SK-N-SH (cell line): Measurements from ENCODE around the gene ATP8B1. TPM values are rescaled to one million over a fixed set of nuclear protein-coding genes. Genes with fewer than 3 reads are reported as not detected.

Experiments used
- CTCF ChIA-PET: fragments of 300-600, 350-600 bp; formaldehyde crosslinking; extraction: SDS; loops from one replicate; lab custom pipeline; 2021; lab: Yijun Ruan, JAX
- POLR2A ChIA-PET: fragments of 350-600 bp; sonication (Branson Sonifier 250); formaldehyde crosslinking; extraction: SDS; loops from one replicate; lab custom pipeline; 2020; ENCODE audit warnings: antibody characterized with exemption, inconsistent platforms; lab: Yijun Ruan, JAX
- DNase-seq: peaks from one replicate; pipeline ENCODE4 v3.0.0; 2012
- H2AFZ ChIP-seq: fragments of 200-600 bp; sonication (generic); 2 replicates; pipeline ENCODE4 v1.8.1; 2016; ENCODE audit warnings: antibody characterized with exemption, mild to moderate bottlenecking, low read depth
- H3F3A ChIP-seq: fragments of 200-600 bp; sonication (generic); replicated peaks from 2 replicates; pipeline ENCODE3; 2016; ENCODE audit warnings: antibody characterized with exemption, mild to moderate bottlenecking; ENCODE audit not compliant: insufficient read depth
- H3K27ac ChIP-seq, 2 experiments: fragments of 200-500 bp in 1 of 2; fragments of 200-600 bp in 1 of 2; sonication (Bioruptor generic) in 1 of 2; sonication (generic), shearing (Covaris generic) in 1 of 2; 2 replicates each; pipeline versions ENCODE4 v1.5.1 to v1.6.1; 2014 to 2016; ENCODE audit warnings: low read depth in 2 of 2, inconsistent platforms in 1 of 2, low read length in 1 of 2, mild to moderate bottlenecking in 1 of 2, mixed read lengths in 1 of 2
- H3K27me3 ChIP-seq: fragments of 200-600 bp; sonication (generic), shearing (Covaris generic); 2 replicates; pipeline ENCODE4 v1.6.1; 2016; ENCODE audit warnings: mixed run types; ENCODE audit not compliant: insufficient read depth
- H3K36me3 ChIP-seq, 2 experiments: fragments of 200-500 bp in 1 of 2; fragments of 200-600 bp in 1 of 2; sonication (Bioruptor generic) in 1 of 2; sonication (generic) in 1 of 2; replicated peaks in 1 of 2; 2 replicates each; pipeline versions ENCODE3 to v1.5.1; 2014 to 2016; ENCODE audit warnings: low read length in 1 of 2, mild to moderate bottlenecking in 1 of 2; ENCODE audit not compliant: insufficient read depth in 2 of 2, control insufficient read depth in 1 of 2
- H3K4me1 ChIP-seq, 2 experiments: fragments of 200-500 bp in 1 of 2; fragments of 200-600 bp in 1 of 2; sonication (Bioruptor generic) in 1 of 2; sonication (generic), shearing (Covaris generic) in 1 of 2; 2 replicates each; pipeline versions ENCODE4 v1.5.1 to v1.6.1; 2014 to 2016; ENCODE audit warnings: low read depth in 1 of 2, low read length in 1 of 2, mixed run types in 1 of 2; ENCODE audit not compliant: insufficient read depth in 2 of 2, control insufficient read depth in 1 of 2
- H3K4me2 ChIP-seq: fragments of 200-600 bp; sonication (generic), shearing (Covaris generic); 2 replicates; pipeline ENCODE4 v1.6.1; 2017; ENCODE audit warnings: mixed run types
- H3K4me3 ChIP-seq, 2 experiments: fragments of 200-500 bp in 1 of 2; fragments of 200-600 bp in 1 of 2; sonication (Bioruptor generic) in 1 of 2; sonication (generic), shearing (Covaris generic) in 1 of 2; 2 replicates each; pipeline versions ENCODE4 v1.5.1 to v1.8.1; 2014 to 2016; ENCODE audit warnings: low read depth in 2 of 2, inconsistent platforms in 1 of 2, low read length in 1 of 2, mild to moderate bottlenecking in 1 of 2, mixed read lengths in 1 of 2, moderate library complexity in 1 of 2
- H3K79me2 ChIP-seq: fragments of 200-600 bp; sonication (generic); 2 replicates; pipeline ENCODE4 v1.8.1; 2017; ENCODE audit warnings: mild to moderate bottlenecking; ENCODE audit not compliant: insufficient read depth
- H3K9ac ChIP-seq: fragments of 200-600 bp; sonication (generic); 2 replicates; pipeline ENCODE4 v1.6.1; 2017; ENCODE audit warnings: mixed run types
- H3K9me2 ChIP-seq: fragments of 200-600 bp; sonication (generic); 2 replicates; pipeline ENCODE4 v1.6.1; 2017; ENCODE audit warnings: mixed run types
- H3K9me3 ChIP-seq: fragments of 200-600 bp; sonication (generic); 2 replicates; pipeline ENCODE4 v1.6.1; 2017; ENCODE audit warnings: mixed run types, mild to moderate bottlenecking, moderate library complexity
- H4K20me1 ChIP-seq: fragments of 200-600 bp; sonication (generic); 2 replicates; pipeline ENCODE4 v1.6.1; 2017; ENCODE audit warnings: mild to moderate bottlenecking, mixed run types; ENCODE audit not compliant: insufficient read depth
- ELF1 ChIP-seq: IDR thresholded peaks from 2 replicates; pipeline ENCODE4 v1.4.0; 2012
- EZH2phosphoT487 ChIP-seq: fragments of 200-600 bp; sonication (generic); IDR thresholded peaks from 2 replicates; pipeline ENCODE4 v1.6.1; 2017; ENCODE audit warnings: low read depth, mixed run types, mild to moderate bottlenecking, antibody characterized with exemption, moderate library complexity, borderline replicate concordance
- FOSL2 ChIP-seq: IDR thresholded peaks from 2 replicates; pipeline ENCODE4 v1.4.0; 2012; ENCODE audit warnings: low read depth, mild to moderate bottlenecking, moderate library complexity, borderline replicate concordance
- FOXJ3 ChIP-seq: sonication (generic); formaldehyde crosslinking; IDR thresholded peaks from 2 replicates; pipeline ENCODE4 v1.5.1; 2020; ENCODE audit warnings: mild to moderate bottlenecking, missing genetic modification reagents
- FOXM1 ChIP-seq: IDR thresholded peaks from 2 replicates; pipeline ENCODE4 v1.4.0; 2012; ENCODE audit warnings: low read depth, mild to moderate bottlenecking
- GATA2 ChIP-seq: sonication (generic); formaldehyde crosslinking; IDR thresholded peaks from 2 replicates; pipeline ENCODE4 v1.5.0; 2020; ENCODE audit warnings: mild to moderate bottlenecking, missing genetic modification reagents
- JUND ChIP-seq: IDR thresholded peaks from 2 replicates; pipeline ENCODE4 v1.4.0; 2012
- POLR2AphosphoS5 ChIP-seq: IDR thresholded peaks from 2 replicates; pipeline ENCODE4 v1.6.1; 2012; ENCODE audit warnings: low read depth, low read length
- RFX5 ChIP-seq: IDR thresholded peaks from 2 replicates; pipeline ENCODE4 v1.6.1; 2012; ENCODE audit warnings: mild to moderate bottlenecking, improper control_type of control experiment, low read length
- TAF1 ChIP-seq: IDR thresholded peaks from 2 replicates; pipeline ENCODE4 v1.6.1; 2012; ENCODE audit warnings: low read depth, mild to moderate bottlenecking, low read length, moderate library complexity, borderline replicate concordance
- TCF12 ChIP-seq: IDR thresholded peaks from 2 replicates; pipeline ENCODE4 v1.4.0; 2012
- TEAD4 ChIP-seq: IDR thresholded peaks from 2 replicates; pipeline ENCODE4 v1.4.0; 2012; ENCODE audit warnings: mild to moderate bottlenecking, borderline replicate concordance; ENCODE audit not compliant: insufficient read depth
- YY1 ChIP-seq: IDR thresholded peaks from 2 replicates; pipeline ENCODE4 v1.4.0; 2012; ENCODE audit warnings: low read depth, mild to moderate bottlenecking
- WGBS: methylation state at CpG from one replicate; pipeline ENCODE4 v1.1.6; 2017; ENCODE audit warnings: low lambda C conversion rate; 5-methylcytosine and 5-hydroxymethylcytosine counted together
- polyA plus RNA-seq, 3 experiments: library from polyadenylated mRNA; depleted of rRNA; stranded (reverse); fragments of >200 nt; gene quantifications; 2 replicates each; pipeline ENCODE4 v1.2.3, GENCODE V29; 2012
- TF ChIP-seq, protein P1 (sequence below): fragments of 150-350 bp; IDR thresholded peaks from 2 replicates; pipeline ENCODE4 v1.6.1; 2016; ENCODE audit warnings: mild to moderate bottlenecking, low read depth, low read length
- TF ChIP-seq, protein P2 (sequence below): IDR thresholded peaks from 2 replicates; pipeline ENCODE4; 2012
- TF ChIP-seq, protein P3 (sequence below): IDR thresholded peaks from 2 replicates; pipeline ENCODE4 v1.4.0; 2012; ENCODE audit warnings: low read depth
- TF ChIP-seq, protein P4 (sequence below): fragments of 150-350 bp; IDR thresholded peaks from 2 replicates; pipeline ENCODE4 v1.6.1; 2017; ENCODE audit warnings: antibody characterized with exemption, low read length, low read depth, borderline replicate concordance
- TF ChIP-seq, protein P5 (sequence below): fragments of 200-600 bp; sonication (generic); IDR thresholded peaks from 2 replicates; pipeline ENCODE4 v1.6.1; 2017; ENCODE audit warnings: antibody characterized with exemption, mild to moderate bottlenecking, moderate library complexity

The ATP8B1 gene
- polyA plus RNA-seq, 1 of the 3 experiments (the other 2 are of a cell fraction) = 43.8 TPM

DNA sequence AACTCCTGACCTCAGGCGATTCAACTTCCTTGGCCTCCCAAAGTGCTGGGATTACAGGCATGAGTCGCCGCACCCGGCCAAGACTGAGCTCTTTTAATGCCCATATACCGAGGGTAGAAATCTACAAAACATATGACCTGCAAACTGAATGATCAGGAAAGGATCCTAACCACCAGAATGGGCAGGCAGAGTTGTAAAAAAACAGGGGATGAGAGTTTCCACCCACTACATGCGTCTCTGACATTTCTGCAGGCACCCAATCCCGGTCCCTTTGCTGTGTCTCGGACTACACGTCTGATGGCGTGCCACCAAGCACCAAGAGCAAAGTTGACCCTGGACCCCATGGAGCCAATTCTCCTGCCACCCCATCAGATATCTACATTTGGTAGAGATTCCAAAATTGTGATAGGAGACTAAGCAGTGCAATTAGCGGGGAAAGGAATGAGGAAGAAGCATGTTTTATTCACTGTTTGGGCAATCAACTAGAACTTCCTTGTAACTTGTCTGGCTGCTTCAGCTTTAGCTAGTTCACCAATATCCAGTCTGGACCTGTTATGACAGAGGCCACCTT lies 74.1 kb downstream of the ATP8B1 start:
- CTCF ChIA-PET = no interaction called here
- DNase-seq = no peak
- Histone ChIP-seq H2AFZ (no peak overlapping the region), H3K79me2 (peaks cover 86% of the 10 kb centered on the region), H4K20me1 (peaks cover 22% of the 10 kb centered on the region), H3K4me2 (peak overlapping the region; percentile 65; the same call in 1 of the 2 replicates), H3K9me3 (no peaks in the 10 kb centered on the region), H3K9ac (no peak overlapping the region), H3K27ac (peak overlapping the region in 1 of 2 experiments; percentile 70; a peak in 2 of 4 replicates), H3F3A (peaks cover 58% of the 10 kb centered on the region), H3K36me3 (peaks cover 9 to 47% of the 10 kb centered on the region in 2 experiments), H3K4me1 (peaks cover 0 to 24% of the 10 kb centered on the region in 2 experiments; a peak in 1 of 4 replicates), H3K9me2 (no peaks in the 10 kb centered on the region), H3K4me3 (no peak overlapping the region), H3K27me3 (no peaks in the 10 kb centered on the region)
- WGBS = 44% methylated on average over 11 of the region's 11 CpGs
- POLR2A ChIA-PET = no interaction called here
- TF ChIP-seq, protein P1, sequence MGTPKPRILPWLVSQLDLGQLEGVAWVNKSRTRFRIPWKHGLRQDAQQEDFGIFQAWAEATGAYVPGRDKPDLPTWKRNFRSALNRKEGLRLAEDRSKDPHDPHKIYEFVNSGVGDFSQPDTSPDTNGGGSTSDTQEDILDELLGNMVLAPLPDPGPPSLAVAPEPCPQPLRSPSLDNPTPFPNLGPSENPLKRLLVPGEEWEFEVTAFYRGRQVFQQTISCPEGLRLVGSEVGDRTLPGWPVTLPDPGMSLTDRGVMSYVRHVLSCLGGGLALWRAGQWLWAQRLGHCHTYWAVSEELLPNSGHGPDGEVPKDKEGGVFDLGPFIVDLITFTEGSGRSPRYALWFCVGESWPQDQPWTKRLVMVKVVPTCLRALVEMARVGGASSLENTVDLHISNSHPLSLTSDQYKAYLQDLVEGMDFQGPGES = no peak
- TF ChIP-seq JUND (no peak), EZH2phosphoT487 (no peak), YY1 (no peak), ELF1 (no peak), FOSL2 (peak; percentile 16; the same call in 1 of the 2 replicates)

DNA sequence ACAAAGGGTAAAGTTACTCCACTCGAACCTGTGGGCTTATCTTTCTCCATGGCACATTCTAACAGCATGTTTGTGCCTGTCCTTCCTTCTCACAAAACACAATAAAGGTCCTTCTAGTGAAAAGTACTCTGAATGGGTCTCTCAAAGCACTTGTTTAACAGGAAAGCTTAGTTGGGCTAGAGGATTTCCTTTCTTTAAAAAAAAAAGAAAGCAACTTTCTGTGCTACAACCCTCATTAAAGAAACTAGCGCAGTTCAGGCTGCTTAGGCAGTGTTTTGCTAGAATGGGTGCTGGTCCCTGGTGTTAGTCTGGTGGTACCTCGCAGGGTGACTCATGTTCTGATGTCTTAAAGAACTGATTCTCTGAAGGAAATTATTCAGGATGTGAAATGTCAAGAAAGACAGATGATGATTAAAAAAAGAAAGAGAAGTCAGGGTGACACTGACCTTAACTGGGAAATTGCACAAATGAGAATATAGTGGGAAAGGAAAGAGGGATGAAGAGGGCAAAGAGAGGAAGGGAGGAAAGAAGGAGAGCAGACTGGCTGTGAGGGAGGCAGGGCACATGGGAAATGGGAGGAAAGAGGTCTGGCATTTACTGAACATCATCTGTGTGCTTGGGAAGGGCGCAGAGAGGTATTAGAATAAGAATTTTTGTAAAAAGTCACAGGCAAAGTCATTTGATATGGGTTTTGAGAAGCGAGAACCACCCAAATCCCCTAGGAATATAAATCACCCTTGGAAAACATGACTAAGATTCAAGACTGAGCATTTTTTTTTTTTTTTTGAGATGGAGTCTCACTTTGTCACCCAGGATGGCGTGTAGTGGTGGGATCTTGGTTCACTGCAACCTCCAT lies 74.9 kb downstream of the ATP8B1 start:
- Histone ChIP-seq H3K4me1 (peaks cover 0 to 24% of the 10 kb centered on the region in 2 experiments; a peak in 1 of 4 replicates), H3K27ac (peak overlapping the region in 1 of 2 experiments; percentile 70; a peak in 3 of 4 replicates), H3K4me3 (0 out of 4 replicates have a peak overlapping the region, but pooled peaks of 1 of the 2 experiments have one; percentile 11), H3K9me3 (no peaks in the 10 kb centered on the region), H3K9me2 (no peaks in the 10 kb centered on the region), H3K79me2 (peaks cover 83% of the 10 kb centered on the region), H4K20me1 (peaks cover 22% of the 10 kb centered on the region), H2AFZ (no peak overlapping the region), H3K9ac (no peak overlapping the region), H3K4me2 (peak overlapping the region; percentile 65), H3K27me3 (no peaks in the 10 kb centered on the region), H3K36me3 (peaks cover 9 to 47% of the 10 kb centered on the region in 2 experiments), H3F3A (peaks cover 53% of the 10 kb centered on the region)
- WGBS = 61% methylated on average over 6 of the region's 6 CpGs
- CTCF ChIA-PET = no interaction called here
- DNase-seq = no peak
- POLR2A ChIA-PET = no interaction called here
- TF ChIP-seq YY1 (no peak), JUND (0 out of 2 replicates have a peak, but pooled peaks have one; percentile 22), TAF1 (no peak), FOXM1 (no peak), TEAD4 (no peak), ELF1 (no peak), FOSL2 (peak; percentile 26; the same call in 1 of the 2 replicates), RFX5 (no peak), TCF12 (0 out of 2 replicates have a peak, but pooled peaks have one; percentile 13), FOXJ3 (CRISPR knock-in tag) (no peak), GATA2 (CRISPR knock-in tag) (no peak), POLR2AphosphoS5 (no peak), EZH2phosphoT487 (no peak)
- TF ChIP-seq, protein P2, sequence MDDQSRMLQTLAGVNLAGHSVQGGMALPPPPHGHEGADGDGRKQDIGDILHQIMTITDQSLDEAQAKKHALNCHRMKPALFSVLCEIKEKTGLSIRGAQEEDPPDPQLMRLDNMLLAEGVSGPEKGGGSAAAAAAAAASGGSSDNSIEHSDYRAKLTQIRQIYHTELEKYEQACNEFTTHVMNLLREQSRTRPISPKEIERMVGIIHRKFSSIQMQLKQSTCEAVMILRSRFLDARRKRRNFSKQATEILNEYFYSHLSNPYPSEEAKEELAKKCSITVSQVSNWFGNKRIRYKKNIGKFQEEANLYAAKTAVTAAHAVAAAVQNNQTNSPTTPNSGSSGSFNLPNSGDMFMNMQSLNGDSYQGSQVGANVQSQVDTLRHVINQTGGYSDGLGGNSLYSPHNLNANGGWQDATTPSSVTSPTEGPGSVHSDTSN = peak; percentile 61
- TF ChIP-seq, protein P3, sequence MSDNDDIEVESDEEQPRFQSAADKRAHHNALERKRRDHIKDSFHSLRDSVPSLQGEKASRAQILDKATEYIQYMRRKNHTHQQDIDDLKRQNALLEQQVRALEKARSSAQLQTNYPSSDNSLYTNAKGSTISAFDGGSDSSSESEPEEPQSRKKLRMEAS = no peak
- TF ChIP-seq, protein P4, sequence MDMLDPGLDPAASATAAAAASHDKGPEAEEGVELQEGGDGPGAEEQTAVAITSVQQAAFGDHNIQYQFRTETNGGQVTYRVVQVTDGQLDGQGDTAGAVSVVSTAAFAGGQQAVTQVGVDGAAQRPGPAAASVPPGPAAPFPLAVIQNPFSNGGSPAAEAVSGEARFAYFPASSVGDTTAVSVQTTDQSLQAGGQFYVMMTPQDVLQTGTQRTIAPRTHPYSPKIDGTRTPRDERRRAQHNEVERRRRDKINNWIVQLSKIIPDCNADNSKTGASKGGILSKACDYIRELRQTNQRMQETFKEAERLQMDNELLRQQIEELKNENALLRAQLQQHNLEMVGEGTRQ = no peak
- TF ChIP-seq, protein P5, sequence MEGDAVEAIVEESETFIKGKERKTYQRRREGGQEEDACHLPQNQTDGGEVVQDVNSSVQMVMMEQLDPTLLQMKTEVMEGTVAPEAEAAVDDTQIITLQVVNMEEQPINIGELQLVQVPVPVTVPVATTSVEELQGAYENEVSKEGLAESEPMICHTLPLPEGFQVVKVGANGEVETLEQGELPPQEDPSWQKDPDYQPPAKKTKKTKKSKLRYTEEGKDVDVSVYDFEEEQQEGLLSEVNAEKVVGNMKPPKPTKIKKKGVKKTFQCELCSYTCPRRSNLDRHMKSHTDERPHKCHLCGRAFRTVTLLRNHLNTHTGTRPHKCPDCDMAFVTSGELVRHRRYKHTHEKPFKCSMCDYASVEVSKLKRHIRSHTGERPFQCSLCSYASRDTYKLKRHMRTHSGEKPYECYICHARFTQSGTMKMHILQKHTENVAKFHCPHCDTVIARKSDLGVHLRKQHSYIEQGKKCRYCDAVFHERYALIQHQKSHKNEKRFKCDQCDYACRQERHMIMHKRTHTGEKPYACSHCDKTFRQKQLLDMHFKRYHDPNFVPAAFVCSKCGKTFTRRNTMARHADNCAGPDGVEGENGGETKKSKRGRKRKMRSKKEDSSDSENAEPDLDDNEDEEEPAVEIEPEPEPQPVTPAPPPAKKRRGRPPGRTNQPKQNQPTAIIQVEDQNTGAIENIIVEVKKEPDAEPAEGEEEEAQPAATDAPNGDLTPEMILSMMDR = no peak
- TF ChIP-seq, all 33 proteins: peak for 4
